Bladder microvascular endothelial cell (primary cell): Measurements from ENCODE around the gene CBX4. TPM values are rescaled to one million over a fixed set of nuclear protein-coding genes. Genes with fewer than 3 reads are reported as not detected.

Experiments
- total RNA-seq: library from RNA; depleted of rRNA; stranded (reverse); fragments of >200 nt; gene quantifications from 2 replicates; pipeline ENCODE4 v1.2.3, GENCODE V29; 2014

CBX4 gene
- total RNA-seq, result 7.0 and 8.9 TPM in 2 replicates

DNA sequence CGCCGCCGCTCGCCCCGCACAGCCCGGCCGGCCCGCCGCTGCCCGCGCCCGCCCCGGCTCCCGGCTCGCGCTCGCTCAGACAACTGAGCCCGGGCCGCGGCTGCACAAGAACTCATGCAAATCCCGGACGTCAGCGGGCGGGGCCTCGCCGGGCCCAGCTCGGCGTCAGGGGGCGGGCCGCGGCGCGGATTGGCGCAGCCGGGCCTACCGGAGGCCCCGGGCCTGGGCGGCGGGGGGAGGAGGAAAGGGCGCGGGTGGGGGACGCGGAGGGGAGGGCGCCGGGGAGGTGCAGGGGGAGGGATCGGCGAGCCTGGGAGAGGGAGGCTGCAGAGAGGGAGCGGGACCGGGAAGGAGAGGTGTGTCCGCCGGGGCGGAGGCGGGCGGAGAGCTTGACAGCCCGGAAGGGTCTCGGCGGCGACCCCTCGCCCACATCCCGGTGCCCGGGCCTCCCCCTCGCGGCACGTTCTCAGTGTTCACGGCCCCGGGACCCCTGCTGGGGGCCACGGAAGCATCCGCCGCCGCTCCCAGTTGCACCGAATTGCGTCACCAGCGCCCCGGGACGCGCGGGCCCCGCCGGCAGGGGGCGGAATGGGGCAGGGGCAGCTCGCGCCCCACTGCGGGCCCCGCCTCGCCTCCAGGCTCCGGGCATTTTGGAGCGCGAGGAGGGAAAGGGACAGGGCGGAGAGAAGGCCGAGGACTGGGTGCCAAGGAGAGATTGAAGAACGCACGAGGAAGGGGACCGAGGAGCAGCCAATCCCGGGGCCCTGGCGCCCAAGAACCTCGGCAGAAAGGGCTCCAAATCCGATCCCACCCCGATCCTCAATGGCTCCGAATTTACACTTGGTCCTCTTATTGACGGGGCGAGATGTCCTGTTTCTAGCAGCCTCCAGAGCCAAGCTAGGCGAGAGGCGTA is at the start of gene CBX4:
TSS of gene CBX4 (minus strand) at position 85 of the 913 bp plus-strand sequence. CDS start 189 bp downstream, outside the sequence.

DNA sequence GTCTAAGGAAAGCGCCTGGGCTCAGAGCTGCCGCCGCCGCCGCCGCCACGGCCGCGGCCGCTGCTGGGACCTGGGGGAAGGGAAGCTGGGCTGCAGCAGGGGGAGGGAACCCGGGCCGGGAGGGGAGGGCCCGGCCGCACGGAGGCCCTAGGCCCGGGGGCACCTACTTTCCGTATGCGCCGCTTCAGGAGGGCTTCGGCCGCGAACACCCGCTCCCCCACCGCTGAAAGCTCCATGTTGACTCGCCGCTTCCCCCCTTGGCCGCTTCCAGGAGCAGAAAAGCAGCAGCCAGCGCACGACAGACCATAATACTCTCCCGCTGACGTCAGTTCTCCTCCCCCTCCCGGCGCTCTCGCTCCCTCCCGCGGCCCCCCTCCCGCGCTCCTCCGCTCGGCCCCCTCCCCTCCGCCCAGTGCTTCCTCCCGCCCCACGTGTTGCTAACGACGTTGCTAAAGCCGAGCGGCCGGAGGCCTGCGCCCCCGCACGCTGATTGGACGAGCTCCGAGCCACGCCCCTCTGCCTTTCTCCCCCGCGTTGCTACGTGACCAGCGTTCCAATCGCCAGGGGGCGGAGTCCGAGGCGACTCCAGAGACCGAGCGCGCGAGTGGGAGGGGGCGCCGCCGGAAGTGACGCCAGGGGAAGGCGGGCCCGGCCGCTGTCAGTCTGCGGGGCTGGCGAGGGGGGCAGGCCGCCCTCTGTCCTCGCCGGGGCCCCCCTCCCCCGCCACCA is 42.3 kb downstream of the CBX4 start, which contains the start of gene CBX8:
TSS of gene CBX8 (minus strand) at position 315 of the 729 bp plus-strand sequence. CDS start at position 236, 79 bp downstream.

Other genes starting within 250 kb of the CBX4 start
- not detected in 2 replicates for gene RBFOX3, start 228.4 kb downstream of the CBX4 start, total RNA-seq
- not detected in 2 replicates for gene ENPP7, start 108.5 kb downstream of the CBX4 start, total RNA-seq
- 12.5 and 14.7 TPM in 2 replicates for gene CBX2, start 61.3 kb downstream of the CBX4 start, total RNA-seq
- 1.5 and 3.6 TPM in 2 replicates for gene CBX8, start 42.4 kb downstream of the CBX4 start, total RNA-seq
- gene TBC1D16, start 196.4 kb upstream of the CBX4 start, total RNA-seq, result 15.1 and 54.9 TPM in 2 replicates
- gene CCDC40, start 197.2 kb upstream of the CBX4 start, total RNA-seq, result 0.49 and 3.2 TPM in 2 replicates